ENCODE measurements around the gene ALDH3B1.

- TF ChIP-seq TRIM28 (IDR thresholded peaks at IDR 0.05; ENCODE audit: borderline replicate concordance, low read length): no peak
- TF ChIP-seq CTCF (tag by site-specific recombination; IDR thresholded peaks at IDR 0.05): no peak
- TF ChIP-seq ZNF121 (tag by site-specific recombination; IDR thresholded peaks at IDR 0.05): no peak
- TF ChIP-seq MYNN (tag by site-specific recombination; IDR thresholded peaks at IDR 0.05; ENCODE audit: borderline replicate concordance): no peak
- TF ChIP-seq BCL11A (tag by site-specific recombination; IDR thresholded peaks at IDR 0.05; ENCODE audit: low read depth): no peak
These were observed 21.9 kb downstream of the ALDH3B1 start for GRCh38 chr11:68032003-68032402.
